A549 (cell line): ENCODE results near the gene CDKN1B. TPM values are rescaled to one million over a fixed set of nuclear protein-coding genes. Genes with fewer than 3 reads are reported as not detected.

Source experiments
- ATAC-seq, 2 experiments: fragments of 200-7000 bp in 1 of 2; fragments of >200 bp in 1 of 2; cut with Nextera tagmentation in 1 of 2; cut with Tn5 transposase in 1 of 2; 3 replicates each; pipeline versions ENCODE4 v1.8.0 to v1.9.1; 2018 to 2020; ENCODE audit warnings: mild to moderate bottlenecking in 1 of 2, moderate library complexity in 1 of 2
- CTCF ChIA-PET: fragments of 300-600 bp; sonication (Branson Sonifier 250); formaldehyde crosslinking; extraction: SDS; loops from one replicate; lab custom pipeline; 2021; ENCODE audit warnings: antibody characterized with exemption, inconsistent platforms; lab: Yijun Ruan, JAX
- POLR2A ChIA-PET: fragments of 350-600 bp; formaldehyde crosslinking; extraction: SDS; loops from one replicate; lab custom pipeline; 2021; ENCODE audit warnings: antibody characterized with exemption, inconsistent platforms; lab: Yijun Ruan, JAX
- DNase-seq, 2 experiments: peaks; one replicate each; pipeline versions ENCODE4 v3.0.0 to v3.0.0-alpha.2; 2011 to 2016; ENCODE audit warnings: low read depth in 1 of 2, low spot score in 1 of 2
- FAIRE-seq: peaks from 2 replicates; lab custom pipeline; 2011; peaks lifted over from hg19 to GRCh38; lab: Jason Lieb, UNC
- H3K27ac ChIP-seq, 2 experiments: fragments of >200 bp; sonication (Bioruptor Twin); formaldehyde crosslinking; 3 replicates each; pipeline ENCODE4 v1.5.1; 2016 to 2017
- H3K4me1 ChIP-seq: fragments of >200 bp; sonication (Bioruptor Twin); formaldehyde crosslinking; 3 replicates; pipeline ENCODE4 v1.6.1; 2016
- H3K4me2 ChIP-seq: fragments of >200 bp; sonication (Bioruptor Twin); formaldehyde crosslinking; 3 replicates; pipeline ENCODE4 v1.6.1; 2016
- H3K4me3 ChIP-seq: fragments of >200 bp; sonication (Bioruptor Twin); formaldehyde crosslinking; 3 replicates; pipeline ENCODE4 v1.5.1; 2016
- H3K9me3 ChIP-seq: fragments of >200 bp; sonication (Bioruptor Twin); formaldehyde crosslinking; 3 replicates; pipeline ENCODE4 v1.6.1; 2016
- BCL3 ChIP-seq: fragments of >200 bp; sonication (Bioruptor Twin); formaldehyde crosslinking; IDR thresholded peaks from 3 replicates; pipeline ENCODE4 v1.6.1; 2016
- CBX8 ChIP-seq: fragments of 200-600 bp; sonication (generic); IDR thresholded peaks from 2 replicates; pipeline ENCODE4 v1.6.1; 2016
- CHD2 ChIP-seq: fragments of 150-350 bp; IDR thresholded peaks from 2 replicates; pipeline ENCODE4 v1.6.1; 2014; ENCODE audit warnings: low read length; ENCODE audit not compliant: partially characterized antibody
- CHD4 ChIP-seq: fragments of 200-600 bp; sonication (generic); IDR thresholded peaks from 2 replicates; pipeline ENCODE4 v1.6.1; 2016; ENCODE audit warnings: antibody characterized with exemption, mild to moderate bottlenecking, borderline replicate concordance
- EHF ChIP-seq: fragments of 250-450 bp; sonication (Bioruptor Pico); IDR thresholded peaks from 2 replicates; pipeline ENCODE4 v1.5.0; 2020; ENCODE audit warnings: mild to moderate bottlenecking
- EHMT2 ChIP-seq: fragments of 200-600 bp; sonication (generic); IDR thresholded peaks from 2 replicates; pipeline ENCODE4 v1.6.1; 2016; ENCODE audit warnings: antibody characterized with exemption, low read depth, mild to moderate bottlenecking, moderate library complexity
- ELK1 ChIP-seq: fragments of 150-350 bp; IDR thresholded peaks from 2 replicates; pipeline ENCODE4 v1.6.1; 2014; ENCODE audit warnings: low read depth, mild to moderate bottlenecking, low read length
- GATA3 ChIP-seq: IDR thresholded peaks from 2 replicates; pipeline ENCODE4 v1.6.1; 2012; ENCODE audit warnings: borderline replicate concordance
- HOXA7 ChIP-seq: fragments of 250-450 bp; sonication (Bioruptor Pico); IDR thresholded peaks from 2 replicates; pipeline ENCODE4 v1.5.0; 2020; ENCODE audit warnings: mild to moderate bottlenecking, moderate library complexity
- JUN ChIP-seq, 2 experiments: fragments of >200 bp; sonication (Bioruptor Twin); formaldehyde crosslinking; IDR thresholded peaks; 2 replicates in 1 of 2; 3 replicates in 1 of 2; pipeline ENCODE4 v1.6.1; 2016 to 2017
- MAFK ChIP-seq: fragments of 450-650 bp; IDR thresholded peaks from 2 replicates; pipeline ENCODE4 v1.6.1; 2014; ENCODE audit not compliant: partially characterized antibody
- MAX ChIP-seq: IDR thresholded peaks from 2 replicates; pipeline ENCODE4 v1.6.1; 2012
- MAZ ChIP-seq: fragments of 150-350 bp; IDR thresholded peaks from 2 replicates; pipeline ENCODE4 v1.6.1; 2014; ENCODE audit warnings: antibody characterized with exemption, low read depth, low read length, borderline replicate concordance
- MYC ChIP-seq: IDR thresholded peaks from 2 replicates; pipeline ENCODE4 v1.6.1; 2012; ENCODE audit warnings: mild to moderate bottlenecking, inconsistent platforms, low read length, improper control_type of control experiment, borderline replicate concordance
- NFE2L2 ChIP-seq: fragments of 150-350 bp; conservative IDR thresholded peaks from 2 replicates; pipeline ENCODE4 v1.6.1; 2014; ENCODE audit warnings: low read length
- NPAS2 ChIP-seq: fragments of 250-450 bp; sonication (Bioruptor Pico); IDR thresholded peaks from 2 replicates; pipeline ENCODE4 v1.8.0; 2022; ENCODE audit warnings: mild to moderate bottlenecking, moderate library complexity, borderline replicate concordance
- SMC3 ChIP-seq: fragments of >200 bp; sonication (Bioruptor Twin); formaldehyde crosslinking; IDR thresholded peaks from 3 replicates; pipeline ENCODE4 v1.6.1; 2018; ENCODE audit warnings: inconsistent platforms
- SREBF2 ChIP-seq: fragments of 450-650 bp; IDR thresholded peaks from 2 replicates; pipeline ENCODE4 v1.6.1; 2014; ENCODE audit warnings: mild to moderate bottlenecking, moderate library complexity
- TFCP2L1 ChIP-seq: fragments of 250-450 bp; sonication (Bioruptor Pico); IDR thresholded peaks from 2 replicates; pipeline ENCODE4 v1.5.0; 2021; ENCODE audit warnings: mild to moderate bottlenecking
- USF2 ChIP-seq: fragments of 450-650 bp; IDR thresholded peaks from 2 replicates; pipeline ENCODE4 v1.6.1; 2014; ENCODE audit warnings: antibody characterized with exemption
- ZC3H11A ChIP-seq: fragments of 450-650 bp; IDR thresholded peaks from 2 replicates; pipeline ENCODE4 v1.6.1; 2014; ENCODE audit warnings: antibody characterized with exemption, mild to moderate bottlenecking
- ZNF302 ChIP-seq: fragments of 250-450 bp; sonication (Bioruptor Pico); IDR thresholded peaks from 2 replicates; pipeline ENCODE4 v1.9.0; 2021; ENCODE audit warnings: inconsistent platforms, mild to moderate bottlenecking, moderate library complexity
- WGBS: methylation state at CpG from one replicate; pipeline ENCODE4 v1.1.6; 2017; ENCODE audit errors: missing lambda C conversion rate; 5-methylcytosine and 5-hydroxymethylcytosine counted together
- polyA plus RNA-seq, 4 experiments: library from polyadenylated mRNA; depleted of rRNA in 3 of 4; stranded (reverse); fragments of >200 nt; fragmentation: RNase III in 1 of 4; extraction: RNeasy Plus Mini Kit Qiagen cat#74134 plus additional on column Dnase treatment in 1 of 4; gene quantifications; 2 replicates in 3 of 4; 3 replicates in 1 of 4; pipeline ENCODE4 v1.2.3, GENCODE V29; 2011 to 2017
- TF ChIP-seq, protein P1 (sequence below): fragments of >200 bp; sonication (Bioruptor Twin); formaldehyde crosslinking; IDR thresholded peaks from 3 replicates; pipeline ENCODE4 v1.5.1; 2016
- TF ChIP-seq, protein P2 (sequence below): fragments of >200 bp; sonication (Bioruptor Twin); formaldehyde crosslinking; IDR thresholded peaks from 2 replicates; pipeline ENCODE4 v1.6.1; 2016
- TF ChIP-seq, protein P3 (sequence below): fragments of 250-450 bp; sonication (Bioruptor Pico); IDR thresholded peaks from 2 replicates; pipeline ENCODE4 v1.5.0; 2021; ENCODE audit warnings: mild to moderate bottlenecking, moderate library complexity, borderline replicate concordance

Gene CDKN1B
- polyA plus RNA-seq, 2 of the 4 experiments (the other 2 are of a cell fraction): 20.3 to 26.8 TPM

DNA sequence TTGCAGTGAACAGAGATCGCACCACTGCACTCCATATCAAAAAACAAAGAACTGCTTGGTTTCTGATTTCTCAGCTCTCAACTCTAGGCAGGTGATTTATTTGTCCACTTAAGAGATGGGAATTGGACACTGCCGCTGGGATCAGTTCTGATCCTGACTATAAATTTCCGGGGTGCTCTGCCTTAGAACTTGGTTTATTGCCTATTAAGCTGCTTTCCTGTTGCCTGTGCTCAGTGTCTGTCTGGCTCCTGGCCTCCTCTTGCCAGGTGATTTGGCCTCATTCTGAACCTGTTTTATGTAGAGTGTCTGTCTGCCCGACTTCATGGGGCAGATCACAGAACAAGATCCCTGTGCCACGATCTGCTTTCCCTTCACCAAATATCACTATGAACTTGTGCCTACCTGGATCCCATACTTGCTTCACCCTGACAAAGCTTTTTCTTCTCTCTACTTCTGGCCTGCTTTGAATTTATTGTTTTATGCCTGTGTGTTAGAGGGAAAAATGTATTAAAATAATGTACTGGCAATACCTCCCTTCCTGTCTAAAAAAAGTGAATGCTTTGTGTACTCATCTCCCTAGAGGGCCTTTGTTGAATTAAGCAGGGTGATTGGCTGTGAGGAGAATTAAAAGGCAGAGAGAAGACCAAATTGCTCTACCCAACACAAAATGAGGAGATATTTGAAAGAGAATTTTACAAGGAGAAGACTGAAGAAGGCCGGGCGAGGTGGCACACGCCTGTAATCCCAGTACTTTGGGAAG lies 27.6 kb downstream of the CDKN1B start:
- POLR2A ChIA-PET: no interaction called here
- no peak for DNase-seq
- no peak overlapping the region for H3K27ac ChIP-seq
- WGBS: 91% methylated on average over 8 of the region's 8 CpGs
- ATAC-seq: no peak
- CTCF ChIA-PET: interaction anchor here (0.6 to 5.3 kb wide), 6 partner anchors 8 to 853 kb away, joined by 3 to 32 read pairs (median 4); no protein-coding TSS in a partner anchor
- no peak for TF ChIP-seq SMC3
- TF ChIP-seq TFCP2L1: no peak
- TF ChIP-seq, protein P1, sequence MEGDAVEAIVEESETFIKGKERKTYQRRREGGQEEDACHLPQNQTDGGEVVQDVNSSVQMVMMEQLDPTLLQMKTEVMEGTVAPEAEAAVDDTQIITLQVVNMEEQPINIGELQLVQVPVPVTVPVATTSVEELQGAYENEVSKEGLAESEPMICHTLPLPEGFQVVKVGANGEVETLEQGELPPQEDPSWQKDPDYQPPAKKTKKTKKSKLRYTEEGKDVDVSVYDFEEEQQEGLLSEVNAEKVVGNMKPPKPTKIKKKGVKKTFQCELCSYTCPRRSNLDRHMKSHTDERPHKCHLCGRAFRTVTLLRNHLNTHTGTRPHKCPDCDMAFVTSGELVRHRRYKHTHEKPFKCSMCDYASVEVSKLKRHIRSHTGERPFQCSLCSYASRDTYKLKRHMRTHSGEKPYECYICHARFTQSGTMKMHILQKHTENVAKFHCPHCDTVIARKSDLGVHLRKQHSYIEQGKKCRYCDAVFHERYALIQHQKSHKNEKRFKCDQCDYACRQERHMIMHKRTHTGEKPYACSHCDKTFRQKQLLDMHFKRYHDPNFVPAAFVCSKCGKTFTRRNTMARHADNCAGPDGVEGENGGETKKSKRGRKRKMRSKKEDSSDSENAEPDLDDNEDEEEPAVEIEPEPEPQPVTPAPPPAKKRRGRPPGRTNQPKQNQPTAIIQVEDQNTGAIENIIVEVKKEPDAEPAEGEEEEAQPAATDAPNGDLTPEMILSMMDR: no peak
- TF ChIP-seq NFE2L2: no peak
- no peak for TF ChIP-seq MAFK
- TF ChIP-seq CBX8: no peak
- TF ChIP-seq EHMT2: no peak
- TF ChIP-seq GATA3: no peak
- TF ChIP-seq, protein P2, sequence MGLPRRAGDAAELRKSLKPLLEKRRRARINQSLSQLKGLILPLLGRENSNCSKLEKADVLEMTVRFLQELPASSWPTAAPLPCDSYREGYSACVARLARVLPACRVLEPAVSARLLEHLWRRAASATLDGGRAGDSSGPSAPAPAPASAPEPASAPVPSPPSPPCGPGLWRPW: no peak
- TF ChIP-seq ZNF302 (CRISPR knock-in tag): no peak
- TF ChIP-seq MAX: no peak
- TF ChIP-seq MAZ: no peak
- no peak for TF ChIP-seq EHF (CRISPR knock-in tag)
- TF ChIP-seq CHD2: no peak
- TF ChIP-seq ELK1: no peak
- TF ChIP-seq MYC: no peak
- TF ChIP-seq, all 56 proteins: peak for 0
- Histone ChIP-seq H3K4me3 (no peak overlapping the region), H3K4me1 (peaks cover 7% of the 10 kb centered on the region; the same call in 1 of the 3 replicates), H3K9me3 (no peaks in the 10 kb centered on the region), H3K4me2 (no peak overlapping the region)
- FAIRE-seq: no peak

DNA sequence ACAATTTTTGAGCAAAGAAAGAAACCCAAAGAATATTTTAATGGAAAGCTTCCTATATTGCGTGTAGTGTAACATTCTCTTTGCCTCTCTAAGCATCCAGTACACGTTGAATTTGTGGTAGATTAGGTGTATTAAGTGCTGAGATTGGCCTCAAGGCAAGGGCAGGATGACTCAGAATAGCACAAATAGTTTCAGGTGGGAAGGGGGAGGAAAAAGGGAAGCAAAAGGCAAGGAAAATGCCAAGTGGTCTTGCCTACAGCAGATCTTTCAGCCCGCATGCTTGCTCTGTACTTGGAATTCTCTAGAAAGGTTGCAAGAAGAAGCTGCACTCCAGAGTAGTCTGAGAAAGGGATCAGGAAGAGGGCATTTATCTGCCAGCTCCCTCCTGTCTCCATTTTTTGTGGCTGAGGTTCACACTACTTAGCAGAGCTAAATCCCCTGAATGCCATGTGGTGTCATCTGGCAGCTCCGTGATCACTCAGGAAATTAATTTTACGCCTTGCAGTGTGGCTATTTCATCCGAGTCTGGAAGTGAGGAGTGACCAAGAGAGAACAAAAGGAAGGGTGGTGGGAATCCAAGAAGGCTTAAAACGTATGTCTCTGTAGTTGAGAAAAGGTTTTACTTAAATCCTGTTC lies 28.5 kb downstream of the CDKN1B start:
- Histone ChIP-seq H3K9me3 (no peaks in the 10 kb centered on the region), H3K4me3 (no peak overlapping the region), H3K4me2 (no peak overlapping the region), H3K27ac (no peak overlapping the region), H3K4me1 (peaks cover 7% of the 10 kb centered on the region; the same call in 1 of the 3 replicates)
- DNase-seq (no peak), ATAC-seq (peak in 1 of 2 experiments; percentile 38; a peak in 3 of 6 replicates), FAIRE-seq (no peak)
- WGBS: 61% methylated on average over 7 of the region's 7 CpGs
- CTCF ChIA-PET: interaction anchor here (0.6 to 5.3 kb wide), 5 partner anchors 9 to 161 kb away, joined by 3 to 32 read pairs (median 4); no protein-coding TSS in a partner anchor
- POLR2A ChIA-PET: no interaction called here
- TF ChIP-seq NFE2L2: no peak
- TF ChIP-seq ZC3H11A: no peak
- no peak for TF ChIP-seq USF2
- no peak for TF ChIP-seq BCL3
- no peak for TF ChIP-seq NPAS2 (CRISPR knock-in tag)
- no peak for TF ChIP-seq MAZ
- TF ChIP-seq CHD4: no peak
- TF ChIP-seq, protein P3, sequence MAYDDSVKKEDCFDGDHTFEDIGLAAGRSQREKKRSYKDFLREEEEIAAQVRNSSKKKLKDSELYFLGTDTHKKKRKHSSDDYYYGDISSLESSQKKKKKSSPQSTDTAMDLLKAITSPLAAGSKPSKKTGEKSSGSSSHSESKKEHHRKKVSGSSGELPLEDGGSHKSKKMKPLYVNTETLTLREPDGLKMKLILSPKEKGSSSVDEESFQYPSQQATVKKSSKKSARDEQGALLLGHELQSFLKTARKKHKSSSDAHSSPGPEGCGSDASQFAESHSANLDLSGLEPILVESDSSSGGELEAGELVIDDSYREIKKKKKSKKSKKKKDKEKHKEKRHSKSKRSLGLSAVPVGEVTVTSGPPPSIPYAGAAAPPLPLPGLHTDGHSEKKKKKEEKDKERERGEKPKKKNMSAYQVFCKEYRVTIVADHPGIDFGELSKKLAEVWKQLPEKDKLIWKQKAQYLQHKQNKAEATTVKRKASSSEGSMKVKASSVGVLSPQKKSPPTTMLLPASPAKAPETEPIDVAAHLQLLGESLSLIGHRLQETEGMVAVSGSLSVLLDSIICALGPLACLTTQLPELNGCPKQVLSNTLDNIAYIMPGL (CRISPR knock-in tag): no peak
- TF ChIP-seq SREBF2: no peak
- TF ChIP-seq HOXA7 (CRISPR knock-in tag): no peak
- no peak for TF ChIP-seq JUN (IDR thresholded peaks at IDR 0.05)
